ENCODE results near the gene PCK2. TPM values are rescaled to one million over a fixed set of nuclear protein-coding genes. Genes with fewer than 3 reads are reported as not detected.

The PCK2 gene
- total and polyA plus RNA-seq, 2 of the 13 experiments (the other 11 are each of a cell fraction or from before 2014, with no cell fraction given): 129 to 272 TPM

GRCh38 chr14:24146453-24146977, 52.4 kb downstream of the PCK2 start, which contains the start of gene PSME2 (continued):
- TF ChIP-seq, protein P1, sequence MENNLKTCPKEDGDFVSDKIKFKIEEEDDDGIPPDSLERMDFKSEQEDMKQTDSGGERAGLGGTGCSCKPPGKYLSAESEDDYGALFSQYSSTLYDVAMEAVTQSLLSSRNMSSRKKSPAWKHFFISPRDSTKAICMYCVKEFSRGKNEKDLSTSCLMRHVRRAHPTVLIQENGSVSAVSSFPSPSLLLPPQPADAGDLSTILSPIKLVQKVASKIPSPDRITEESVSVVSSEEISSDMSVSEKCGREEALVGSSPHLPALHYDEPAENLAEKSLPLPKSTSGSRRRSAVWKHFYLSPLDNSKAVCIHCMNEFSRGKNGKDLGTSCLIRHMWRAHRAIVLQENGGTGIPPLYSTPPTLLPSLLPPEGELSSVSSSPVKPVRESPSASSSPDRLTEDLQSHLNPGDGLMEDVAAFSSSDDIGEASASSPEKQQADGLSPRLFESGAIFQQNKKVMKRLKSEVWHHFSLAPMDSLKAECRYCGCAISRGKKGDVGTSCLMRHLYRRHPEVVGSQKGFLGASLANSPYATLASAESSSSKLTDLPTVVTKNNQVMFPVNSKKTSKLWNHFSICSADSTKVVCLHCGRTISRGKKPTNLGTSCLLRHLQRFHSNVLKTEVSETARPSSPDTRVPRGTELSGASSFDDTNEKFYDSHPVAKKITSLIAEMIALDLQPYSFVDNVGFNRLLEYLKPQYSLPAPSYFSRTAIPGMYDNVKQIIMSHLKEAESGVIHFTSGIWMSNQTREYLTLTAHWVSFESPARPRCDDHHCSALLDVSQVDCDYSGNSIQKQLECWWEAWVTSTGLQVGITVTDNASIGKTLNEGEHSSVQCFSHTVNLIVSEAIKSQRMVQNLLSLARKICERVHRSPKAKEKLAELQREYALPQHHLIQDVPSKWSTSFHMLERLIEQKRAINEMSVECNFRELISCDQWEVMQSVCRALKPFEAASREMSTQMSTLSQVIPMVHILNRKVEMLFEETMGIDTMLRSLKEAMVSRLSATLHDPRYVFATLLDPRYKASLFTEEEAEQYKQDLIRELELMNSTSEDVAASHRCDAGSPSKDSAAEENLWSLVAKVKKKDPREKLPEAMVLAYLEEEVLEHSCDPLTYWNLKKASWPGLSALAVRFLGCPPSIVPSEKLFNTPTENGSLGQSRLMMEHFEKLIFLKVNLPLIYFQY (CRISPR knock-in tag; IDR thresholded peaks at IDR 0.05; ENCODE audit: borderline replicate concordance): no peak; the same call in 1 of the 2 replicates
- TF ChIP-seq ZSCAN22 (CRISPR knock-in tag; IDR thresholded peaks at IDR 0.05) (no peak), ZBTB7A (CRISPR knock-in tag; IDR thresholded peaks at IDR 0.05) (no peak), HCFC1 (IDR thresholded peaks at IDR 0.05; ENCODE audit: low read depth, low read length) (no peak), DBP (CRISPR knock-in tag; IDR thresholded peaks at IDR 0.05; ENCODE audit: not compliant biosample characterization) (no peak), ARID2 (CRISPR knock-in tag; IDR thresholded peaks at IDR 0.05; ENCODE audit: borderline replicate concordance) (no peak), ZSCAN30 (CRISPR knock-in tag; IDR thresholded peaks at IDR 0.05) (no peak), NR2F1 (CRISPR knock-in tag; IDR thresholded peaks at IDR 0.05) (no peak), SNRNP70 (IDR thresholded peaks at IDR 0.05; ENCODE audit: low read depth, low read length) (no peak), ZNF691 (CRISPR knock-in tag; IDR thresholded peaks at IDR 0.05; ENCODE audit: borderline replicate concordance, low read depth) (peak; percentile 3; the same call in 1 of the 2 replicates), KDM1A (CRISPR knock-in tag; IDR thresholded peaks at IDR 0.05) (no peak), ZNF501 (CRISPR knock-in tag; IDR thresholded peaks at IDR 0.05) (no peak), TBL1XR1 (IDR thresholded peaks at IDR 0.05; ENCODE audit: borderline replicate concordance, low read length, partially characterized antibody) (no peak), USF2 (IDR thresholded peaks at IDR 0.05; ENCODE audit: low read depth, low read length) (no peak), USF2 (CRISPR knock-in tag; IDR thresholded peaks at IDR 0.05; ENCODE audit: borderline replicate concordance) (no peak), ATF7-NPFF (CRISPR knock-in tag; IDR thresholded peaks at IDR 0.05; ENCODE audit: low read depth) (0 out of 2 replicates have a peak, but pooled peaks have one; percentile 91), FOXM1 (CRISPR knock-in tag; IDR thresholded peaks at IDR 0.05) (no peak), CHD4 (IDR thresholded peaks at IDR 0.05; ENCODE audit: borderline replicate concordance, low read length) (peak; percentile 63; the same call in 1 of the 2 replicates), ZNF343 (CRISPR knock-in tag; IDR thresholded peaks at IDR 0.05) (no peak), SOX5 (CRISPR knock-in tag; IDR thresholded peaks at IDR 0.05; ENCODE audit: borderline replicate concordance) (no peak; the same call in none of the 2 replicates), NKX3-1 (CRISPR knock-in tag; IDR thresholded peaks at IDR 0.05) (no peak), SMARCE1 (IDR thresholded peaks at IDR 0.05; ENCODE audit: borderline replicate concordance) (no peak)
